Transverse colon (tissue), 4 donors: ENCODE results near the gene DPH7. TPM values are rescaled to one million over a fixed set of nuclear protein-coding genes. Genes with fewer than 3 reads are reported as not detected.
A peak's percentile ranks its signal among the peaks of the same experiment; 100 is the strongest.

ENCODE experiments used
- DNase-seq: peaks from one replicate; pipeline ENCODE4 v3.0.0-alpha.2; 2019
- H3K27ac ChIP-seq, 4 donors: fragments of 200-600 bp; sonication (generic); 2 replicates each; pipeline ENCODE4 v1.5.1; 2016 to 2018; ENCODE audit warnings: inconsistent platforms in 4 of 4
- H3K27me3 ChIP-seq: fragments of 200-600 bp; sonication (generic); 2 replicates; pipeline ENCODE4 v1.5.1; 2017; ENCODE audit warnings: inconsistent platforms
- H3K36me3 ChIP-seq, 4 donors: fragments of 200-600 bp; sonication (generic); 2 replicates each; pipeline ENCODE4 v1.5.1; 2017 to 2019; ENCODE audit warnings: inconsistent platforms in 4 of 4
- H3K4me1 ChIP-seq, 4 donors: fragments of 200-600 bp; sonication (generic); 2 replicates each; pipeline ENCODE4 v1.5.1; 2017 to 2020; ENCODE audit warnings: inconsistent platforms in 4 of 4
- H3K4me3 ChIP-seq, 4 donors: fragments of 200-600 bp; sonication (generic); 1 replicate in 1 of 4; 2 replicates in 3 of 4; pipeline versions ENCODE4 v1.5.1 to v1.6.1; 2017 to 2019; ENCODE audit warnings: inconsistent platforms in 4 of 4
- H3K9me3 ChIP-seq, 2 donors: fragments of 200-600 bp; sonication (generic); 2 replicates each; pipeline ENCODE4 v1.5.1; 2017 to 2019; ENCODE audit warnings: inconsistent platforms in 2 of 2
- CTCF ChIP-seq, 5 experiments: fragments of 200-600 bp in 3 of 5; fragments of 450-650 bp in 2 of 5; sonication (generic) in 3 of 5; IDR thresholded peaks; 1 replicate in 2 of 5; 2 replicates in 3 of 5; pipeline ENCODE4 v1.5.1; 2016 to 2017; ENCODE audit warnings: antibody characterized with exemption in 5 of 5, inconsistent platforms in 3 of 5, mild to moderate bottlenecking in 2 of 5, moderate library complexity in 1 of 5
- EP300 ChIP-seq: sonication (generic); formaldehyde crosslinking; IDR thresholded peaks from one replicate; pipeline ENCODE4 v1.6.1; 2017; ENCODE audit warnings: antibody characterized with exemption, low read depth
- POLR2A ChIP-seq: fragments of 450-650 bp; IDR thresholded peaks from one replicate; pipeline ENCODE4 v1.6.1; 2016; ENCODE audit warnings: antibody characterized with exemption, mild to moderate bottlenecking, moderate library complexity
- POLR2AphosphoS5 ChIP-seq, 3 donors: sonication (generic); formaldehyde crosslinking; IDR thresholded peaks; one replicate each; pipeline ENCODE4 v1.6.1; 2016; ENCODE audit warnings: antibody characterized with exemption in 3 of 3
- WGBS, 2 donors: methylation state at CpG; one replicate each; pipeline ENCODE4 v1.1.5; 2018; ENCODE audit warnings: low coverage in 1 of 2; 5-methylcytosine and 5-hydroxymethylcytosine counted together
- in situ Hi-C, 4 donors: fragments of 200-750 bp; cut with MboI; loops; one replicate each; pipeline versions ENCODE4 v1.15.0 to v1.15.1; 2017; ENCODE audit warnings: low sequenced_read_pairs in 3 of 4, low pct_ligation_motif_present in 1 of 4, low pct_unique_long_range_greater_than_20kb in 1 of 4
- intact Hi-C: fragments of 100-400 bp; cut with DNase I; formaldehyde crosslinking; loops from one replicate; pipeline ENCODE4 v1.15.1; 2023; ENCODE audit warnings: low total_unique reads
- total RNA-seq, 4 donors: library from RNA; depleted of rRNA; stranded (reverse); fragments of >200 nt; gene quantifications; one replicate each; pipeline ENCODE4 v1.1.0, GENCODE V29; 2016

The DPH7 gene
- total RNA-seq, 4 donors from 2014 or later: 28.8 to 53.5 (median 36.6) TPM

- intact Hi-C loops (no loop called here), in situ Hi-C loops (no loop called here)
- Histone ChIP-seq H3K36me3 (no peaks in the 10 kb centered on the region), H3K27ac (no peak overlapping the region), H3K4me3 (no peak overlapping the region), H3K4me1 (peaks cover 15 to 29% (median 25%) of the 10 kb centered on the region in 4 donors), H3K9me3 (no peaks in the 10 kb centered on the region), H3K27me3 (no peaks in the 10 kb centered on the region)
- TF ChIP-seq POLR2A (no peak), EP300 (no peak), CTCF (IDR thresholded peaks at IDR 0.05) (no peak), POLR2AphosphoS5 (IDR thresholded peaks at IDR 0.05) (no peak)
- WGBS, 2 donors: 82% methylated on average over 4 of the region's 4 CpGs; no CpG with 5 or more reads in 1 of the 2 donors
- no peak for DNase-seq
Measured at GRCh38 chr9:137580954-137581322, 2.2 kb upstream of the DPH7 start.

- 91% methylated on average over 22 of the region's 23 CpGs; no CpG with 5 or more reads in 1 of the 2 donors for WGBS, 2 donors
- intact Hi-C loops: no loop called here
- Histone ChIP-seq H3K27me3 (no peaks in the 10 kb centered on the region), H3K4me1 (peaks cover 15 to 30% (median 25%) of the 10 kb centered on the region in 4 donors), H3K4me3 (no peak overlapping the region), H3K9me3 (no peaks in the 10 kb centered on the region), H3K36me3 (no peaks in the 10 kb centered on the region), H3K27ac (no peak overlapping the region)
- no peak for DNase-seq
- in situ Hi-C loops: no loop called here
- TF ChIP-seq POLR2AphosphoS5 (IDR thresholded peaks at IDR 0.05) (no peak), EP300 (no peak), CTCF (IDR thresholded peaks at IDR 0.05) (no peak), POLR2A (no peak)
Measured at GRCh38 chr9:137580209-137580953, 1.7 kb upstream of the DPH7 start.

- in situ Hi-C loops (no loop called here), intact Hi-C loops (loop anchor here (5.0 kb wide), 1 partner anchor 38 kb away; the partner anchor contains the start of gene EHMT1)
- H3K27ac ChIP-seq: peak overlapping the region; percentile 79 to 97 (median 91)
- TF ChIP-seq POLR2AphosphoS5 (IDR thresholded peaks at IDR 0.05) (no peak), POLR2A (no peak), CTCF (IDR thresholded peaks at IDR 0.05) (no peak), EP300 (no peak)
- H3K4me3 ChIP-seq: peak overlapping the region; percentile 27 to 94 (median 71)
- H3K9me3 ChIP-seq: no peaks in the 10 kb centered on the region
- no peak for DNase-seq
- no peaks in the 10 kb centered on the region for H3K36me3 ChIP-seq
- H3K27me3 ChIP-seq: no peaks in the 10 kb centered on the region
- 60 to 65% methylated on average over 4 to 16 of the region's 19 CpGs for WGBS, 2 donors
- peaks cover 15 to 30% (median 25%) of the 10 kb centered on the region in 4 donors for H3K4me1 ChIP-seq
Measured at GRCh38 chr9:137579259-137579604, 507 bp upstream of the DPH7 start.

- Histone ChIP-seq H3K4me1 (peaks cover 15 to 30% (median 25%) of the 10 kb centered on the region in 4 donors), H3K36me3 (peaks cover 0 to 15% (median 4%) of the 10 kb centered on the region in 4 donors), H3K27ac (no peak overlapping the region), H3K4me3 (no peak overlapping the region), H3K9me3 (no peaks in the 10 kb centered on the region), H3K27me3 (no peaks in the 10 kb centered on the region)
- in situ Hi-C loops: no loop called here
- 73 to 95% methylated on average over 7 to 12 of the region's 12 CpGs for WGBS, 2 donors
- intact Hi-C loops: loop anchor here (5.0 kb wide), 1 partner anchor 41 kb away; the partner anchor contains the start of gene EHMT1
- TF ChIP-seq POLR2A (no peak), POLR2AphosphoS5 (IDR thresholded peaks at IDR 0.05) (no peak), CTCF (IDR thresholded peaks at IDR 0.05) (no peak), EP300 (no peak)
- no peak for DNase-seq
Measured at GRCh38 chr9:137575716-137576411, 2.9 kb downstream of the DPH7 start.
